WTC11 (cell line): ENCODE data around the gene LRCH4.

Source experiments
- CREB1 ChIP-seq: sonication (generic); formaldehyde crosslinking; IDR thresholded peaks from 2 replicates; pipeline ENCODE4 v1.8.0; 2023; ENCODE audit warnings: mild to moderate bottlenecking, missing genetic modification reagents
- ETV6 ChIP-seq: sonication (generic); formaldehyde crosslinking; IDR thresholded peaks from 2 replicates; pipeline ENCODE4 v1.8.1; 2022; ENCODE audit warnings: mild to moderate bottlenecking, missing genetic modification reagents
- FOXJ3 ChIP-seq: sonication (generic); formaldehyde crosslinking; IDR thresholded peaks from 2 replicates; pipeline ENCODE4 v1.9.0; 2021; ENCODE audit warnings: missing genetic modification reagents, mild to moderate bottlenecking, borderline replicate concordance
- MYBL2 ChIP-seq: sonication (generic); formaldehyde crosslinking; IDR thresholded peaks from 2 replicates; pipeline ENCODE4 v1.8.1; 2023; ENCODE audit warnings: mild to moderate bottlenecking, moderate library complexity, missing genetic modification reagents
- PRRX2 ChIP-seq: fragments of 250-450 bp; sonication (Bioruptor Pico); IDR thresholded peaks from 2 replicates; pipeline ENCODE4 v1.8.0; 2021; ENCODE audit warnings: mild to moderate bottlenecking
- TP53 ChIP-seq: sonication (generic); formaldehyde crosslinking; IDR thresholded peaks from 2 replicates; pipeline ENCODE4 v1.8.1; 2023; ENCODE audit warnings: mild to moderate bottlenecking, missing genetic modification reagents
- ZNF396 ChIP-seq: fragments of 250-450 bp; sonication (Bioruptor Pico); IDR thresholded peaks from 2 replicates; pipeline ENCODE4 v1.8.0; 2021; ENCODE audit warnings: mild to moderate bottlenecking, moderate library complexity, borderline replicate concordance
- TF ChIP-seq, protein P1 (sequence below): fragments of 200-600 bp; IDR thresholded peaks from 2 replicates; pipeline ENCODE4 v1.8.0; 2022; ENCODE audit warnings: antibody characterized with exemption
- TF ChIP-seq, protein P2 (sequence below): sonication (generic); formaldehyde crosslinking; IDR thresholded peaks from 2 replicates; pipeline ENCODE4 v1.8.1; 2023; ENCODE audit warnings: mild to moderate bottlenecking, missing genetic modification reagents, borderline replicate concordance
- TF ChIP-seq, protein P3 (sequence below): sonication (generic); formaldehyde crosslinking; IDR thresholded peaks from 2 replicates; pipeline ENCODE4 v1.8.0; 2023; ENCODE audit warnings: missing genetic modification reagents, mild to moderate bottlenecking, borderline replicate concordance
- TF ChIP-seq, protein P4 (sequence below): fragments of 250-450 bp; sonication (Bioruptor Pico); IDR thresholded peaks from 2 replicates; pipeline ENCODE4 v1.8.0; 2021; ENCODE audit warnings: mild to moderate bottlenecking
- TF ChIP-seq, protein P5 (sequence below): sonication (generic); formaldehyde crosslinking; IDR thresholded peaks from 2 replicates; pipeline ENCODE4 v1.8.1; 2023; ENCODE audit warnings: mild to moderate bottlenecking, missing genetic modification reagents
- TF ChIP-seq, protein P6 (sequence below): sonication (generic); formaldehyde crosslinking; IDR thresholded peaks from 2 replicates; pipeline ENCODE4 v1.8.1; 2022; ENCODE audit warnings: low read depth, missing genetic modification reagents, borderline replicate concordance

DNA sequence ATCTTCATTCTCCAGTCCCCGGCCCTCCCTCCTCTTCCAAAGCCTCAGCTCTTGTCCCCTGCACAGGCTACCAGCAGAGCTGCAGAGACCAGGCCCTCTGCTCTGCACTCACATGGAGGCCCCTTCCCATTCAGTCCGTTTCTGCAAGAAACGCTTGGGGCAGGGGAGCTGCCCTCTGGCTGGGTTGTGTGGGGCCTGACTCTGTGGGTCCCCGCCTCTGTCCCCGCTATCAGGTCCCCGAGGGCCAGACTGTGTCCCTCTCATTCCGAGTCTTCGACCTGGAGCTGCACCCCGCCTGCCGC, 17.7 kb upstream of the LRCH4 start:
- TF ChIP-seq, protein P1, sequence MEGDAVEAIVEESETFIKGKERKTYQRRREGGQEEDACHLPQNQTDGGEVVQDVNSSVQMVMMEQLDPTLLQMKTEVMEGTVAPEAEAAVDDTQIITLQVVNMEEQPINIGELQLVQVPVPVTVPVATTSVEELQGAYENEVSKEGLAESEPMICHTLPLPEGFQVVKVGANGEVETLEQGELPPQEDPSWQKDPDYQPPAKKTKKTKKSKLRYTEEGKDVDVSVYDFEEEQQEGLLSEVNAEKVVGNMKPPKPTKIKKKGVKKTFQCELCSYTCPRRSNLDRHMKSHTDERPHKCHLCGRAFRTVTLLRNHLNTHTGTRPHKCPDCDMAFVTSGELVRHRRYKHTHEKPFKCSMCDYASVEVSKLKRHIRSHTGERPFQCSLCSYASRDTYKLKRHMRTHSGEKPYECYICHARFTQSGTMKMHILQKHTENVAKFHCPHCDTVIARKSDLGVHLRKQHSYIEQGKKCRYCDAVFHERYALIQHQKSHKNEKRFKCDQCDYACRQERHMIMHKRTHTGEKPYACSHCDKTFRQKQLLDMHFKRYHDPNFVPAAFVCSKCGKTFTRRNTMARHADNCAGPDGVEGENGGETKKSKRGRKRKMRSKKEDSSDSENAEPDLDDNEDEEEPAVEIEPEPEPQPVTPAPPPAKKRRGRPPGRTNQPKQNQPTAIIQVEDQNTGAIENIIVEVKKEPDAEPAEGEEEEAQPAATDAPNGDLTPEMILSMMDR, result no peak
- TF ChIP-seq CREB1 (no peak), MYBL2 (CRISPR knock-in tag) (0 out of 2 replicates have a peak, but pooled peaks have one; percentile 46), ZNF396 (no peak), TP53 (CRISPR knock-in tag) (no peak), PRRX2 (CRISPR knock-in tag) (no peak), FOXJ3 (no peak), ETV6 (CRISPR knock-in tag) (no peak)
- TF ChIP-seq, protein P2, sequence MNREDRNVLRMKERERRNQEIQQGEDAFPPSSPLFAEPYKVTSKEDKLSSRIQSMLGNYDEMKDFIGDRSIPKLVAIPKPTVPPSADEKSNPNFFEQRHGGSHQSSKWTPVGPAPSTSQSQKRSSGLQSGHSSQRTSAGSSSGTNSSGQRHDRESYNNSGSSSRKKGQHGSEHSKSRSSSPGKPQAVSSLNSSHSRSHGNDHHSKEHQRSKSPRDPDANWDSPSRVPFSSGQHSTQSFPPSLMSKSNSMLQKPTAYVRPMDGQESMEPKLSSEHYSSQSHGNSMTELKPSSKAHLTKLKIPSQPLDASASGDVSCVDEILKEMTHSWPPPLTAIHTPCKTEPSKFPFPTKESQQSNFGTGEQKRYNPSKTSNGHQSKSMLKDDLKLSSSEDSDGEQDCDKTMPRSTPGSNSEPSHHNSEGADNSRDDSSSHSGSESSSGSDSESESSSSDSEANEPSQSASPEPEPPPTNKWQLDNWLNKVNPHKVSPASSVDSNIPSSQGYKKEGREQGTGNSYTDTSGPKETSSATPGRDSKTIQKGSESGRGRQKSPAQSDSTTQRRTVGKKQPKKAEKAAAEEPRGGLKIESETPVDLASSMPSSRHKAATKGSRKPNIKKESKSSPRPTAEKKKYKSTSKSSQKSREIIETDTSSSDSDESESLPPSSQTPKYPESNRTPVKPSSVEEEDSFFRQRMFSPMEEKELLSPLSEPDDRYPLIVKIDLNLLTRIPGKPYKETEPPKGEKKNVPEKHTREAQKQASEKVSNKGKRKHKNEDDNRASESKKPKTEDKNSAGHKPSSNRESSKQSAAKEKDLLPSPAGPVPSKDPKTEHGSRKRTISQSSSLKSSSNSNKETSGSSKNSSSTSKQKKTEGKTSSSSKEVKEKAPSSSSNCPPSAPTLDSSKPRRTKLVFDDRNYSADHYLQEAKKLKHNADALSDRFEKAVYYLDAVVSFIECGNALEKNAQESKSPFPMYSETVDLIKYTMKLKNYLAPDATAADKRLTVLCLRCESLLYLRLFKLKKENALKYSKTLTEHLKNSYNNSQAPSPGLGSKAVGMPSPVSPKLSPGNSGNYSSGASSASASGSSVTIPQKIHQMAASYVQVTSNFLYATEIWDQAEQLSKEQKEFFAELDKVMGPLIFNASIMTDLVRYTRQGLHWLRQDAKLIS (CRISPR knock-in tag), result no peak
- TF ChIP-seq, protein P3, sequence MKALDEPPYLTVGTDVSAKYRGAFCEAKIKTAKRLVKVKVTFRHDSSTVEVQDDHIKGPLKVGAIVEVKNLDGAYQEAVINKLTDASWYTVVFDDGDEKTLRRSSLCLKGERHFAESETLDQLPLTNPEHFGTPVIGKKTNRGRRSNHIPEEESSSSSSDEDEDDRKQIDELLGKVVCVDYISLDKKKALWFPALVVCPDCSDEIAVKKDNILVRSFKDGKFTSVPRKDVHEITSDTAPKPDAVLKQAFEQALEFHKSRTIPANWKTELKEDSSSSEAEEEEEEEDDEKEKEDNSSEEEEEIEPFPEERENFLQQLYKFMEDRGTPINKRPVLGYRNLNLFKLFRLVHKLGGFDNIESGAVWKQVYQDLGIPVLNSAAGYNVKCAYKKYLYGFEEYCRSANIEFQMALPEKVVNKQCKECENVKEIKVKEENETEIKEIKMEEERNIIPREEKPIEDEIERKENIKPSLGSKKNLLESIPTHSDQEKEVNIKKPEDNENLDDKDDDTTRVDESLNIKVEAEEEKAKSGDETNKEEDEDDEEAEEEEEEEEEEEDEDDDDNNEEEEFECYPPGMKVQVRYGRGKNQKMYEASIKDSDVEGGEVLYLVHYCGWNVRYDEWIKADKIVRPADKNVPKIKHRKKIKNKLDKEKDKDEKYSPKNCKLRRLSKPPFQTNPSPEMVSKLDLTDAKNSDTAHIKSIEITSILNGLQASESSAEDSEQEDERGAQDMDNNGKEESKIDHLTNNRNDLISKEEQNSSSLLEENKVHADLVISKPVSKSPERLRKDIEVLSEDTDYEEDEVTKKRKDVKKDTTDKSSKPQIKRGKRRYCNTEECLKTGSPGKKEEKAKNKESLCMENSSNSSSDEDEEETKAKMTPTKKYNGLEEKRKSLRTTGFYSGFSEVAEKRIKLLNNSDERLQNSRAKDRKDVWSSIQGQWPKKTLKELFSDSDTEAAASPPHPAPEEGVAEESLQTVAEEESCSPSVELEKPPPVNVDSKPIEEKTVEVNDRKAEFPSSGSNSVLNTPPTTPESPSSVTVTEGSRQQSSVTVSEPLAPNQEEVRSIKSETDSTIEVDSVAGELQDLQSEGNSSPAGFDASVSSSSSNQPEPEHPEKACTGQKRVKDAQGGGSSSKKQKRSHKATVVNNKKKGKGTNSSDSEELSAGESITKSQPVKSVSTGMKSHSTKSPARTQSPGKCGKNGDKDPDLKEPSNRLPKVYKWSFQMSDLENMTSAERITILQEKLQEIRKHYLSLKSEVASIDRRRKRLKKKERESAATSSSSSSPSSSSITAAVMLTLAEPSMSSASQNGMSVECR, result no peak
- TF ChIP-seq, protein P4, sequence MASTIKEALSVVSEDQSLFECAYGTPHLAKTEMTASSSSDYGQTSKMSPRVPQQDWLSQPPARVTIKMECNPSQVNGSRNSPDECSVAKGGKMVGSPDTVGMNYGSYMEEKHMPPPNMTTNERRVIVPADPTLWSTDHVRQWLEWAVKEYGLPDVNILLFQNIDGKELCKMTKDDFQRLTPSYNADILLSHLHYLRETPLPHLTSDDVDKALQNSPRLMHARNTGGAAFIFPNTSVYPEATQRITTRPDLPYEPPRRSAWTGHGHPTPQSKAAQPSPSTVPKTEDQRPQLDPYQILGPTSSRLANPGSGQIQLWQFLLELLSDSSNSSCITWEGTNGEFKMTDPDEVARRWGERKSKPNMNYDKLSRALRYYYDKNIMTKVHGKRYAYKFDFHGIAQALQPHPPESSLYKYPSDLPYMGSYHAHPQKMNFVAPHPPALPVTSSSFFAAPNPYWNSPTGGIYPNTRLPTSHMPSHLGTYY (CRISPR knock-in tag), result no peak
- TF ChIP-seq, protein P5, sequence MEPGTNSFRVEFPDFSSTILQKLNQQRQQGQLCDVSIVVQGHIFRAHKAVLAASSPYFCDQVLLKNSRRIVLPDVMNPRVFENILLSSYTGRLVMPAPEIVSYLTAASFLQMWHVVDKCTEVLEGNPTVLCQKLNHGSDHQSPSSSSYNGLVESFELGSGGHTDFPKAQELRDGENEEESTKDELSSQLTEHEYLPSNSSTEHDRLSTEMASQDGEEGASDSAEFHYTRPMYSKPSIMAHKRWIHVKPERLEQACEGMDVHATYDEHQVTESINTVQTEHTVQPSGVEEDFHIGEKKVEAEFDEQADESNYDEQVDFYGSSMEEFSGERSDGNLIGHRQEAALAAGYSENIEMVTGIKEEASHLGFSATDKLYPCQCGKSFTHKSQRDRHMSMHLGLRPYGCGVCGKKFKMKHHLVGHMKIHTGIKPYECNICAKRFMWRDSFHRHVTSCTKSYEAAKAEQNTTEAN (CRISPR knock-in tag), result no peak
- TF ChIP-seq, protein P6, sequence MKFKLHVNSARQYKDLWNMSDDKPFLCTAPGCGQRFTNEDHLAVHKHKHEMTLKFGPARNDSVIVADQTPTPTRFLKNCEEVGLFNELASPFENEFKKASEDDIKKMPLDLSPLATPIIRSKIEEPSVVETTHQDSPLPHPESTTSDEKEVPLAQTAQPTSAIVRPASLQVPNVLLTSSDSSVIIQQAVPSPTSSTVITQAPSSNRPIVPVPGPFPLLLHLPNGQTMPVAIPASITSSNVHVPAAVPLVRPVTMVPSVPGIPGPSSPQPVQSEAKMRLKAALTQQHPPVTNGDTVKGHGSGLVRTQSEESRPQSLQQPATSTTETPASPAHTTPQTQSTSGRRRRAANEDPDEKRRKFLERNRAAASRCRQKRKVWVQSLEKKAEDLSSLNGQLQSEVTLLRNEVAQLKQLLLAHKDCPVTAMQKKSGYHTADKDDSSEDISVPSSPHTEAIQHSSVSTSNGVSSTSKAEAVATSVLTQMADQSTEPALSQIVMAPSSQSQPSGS (CRISPR knock-in tag), result no peak
